Measurements from ENCODE around the gene DCTN4. TPM values are rescaled to one million over a fixed set of nuclear protein-coding genes. Genes with fewer than 3 reads are reported as not detected.

The DCTN4 gene
- total RNA-seq, 1 donor from 2014 or later = 92.1 TPM

DNA sequence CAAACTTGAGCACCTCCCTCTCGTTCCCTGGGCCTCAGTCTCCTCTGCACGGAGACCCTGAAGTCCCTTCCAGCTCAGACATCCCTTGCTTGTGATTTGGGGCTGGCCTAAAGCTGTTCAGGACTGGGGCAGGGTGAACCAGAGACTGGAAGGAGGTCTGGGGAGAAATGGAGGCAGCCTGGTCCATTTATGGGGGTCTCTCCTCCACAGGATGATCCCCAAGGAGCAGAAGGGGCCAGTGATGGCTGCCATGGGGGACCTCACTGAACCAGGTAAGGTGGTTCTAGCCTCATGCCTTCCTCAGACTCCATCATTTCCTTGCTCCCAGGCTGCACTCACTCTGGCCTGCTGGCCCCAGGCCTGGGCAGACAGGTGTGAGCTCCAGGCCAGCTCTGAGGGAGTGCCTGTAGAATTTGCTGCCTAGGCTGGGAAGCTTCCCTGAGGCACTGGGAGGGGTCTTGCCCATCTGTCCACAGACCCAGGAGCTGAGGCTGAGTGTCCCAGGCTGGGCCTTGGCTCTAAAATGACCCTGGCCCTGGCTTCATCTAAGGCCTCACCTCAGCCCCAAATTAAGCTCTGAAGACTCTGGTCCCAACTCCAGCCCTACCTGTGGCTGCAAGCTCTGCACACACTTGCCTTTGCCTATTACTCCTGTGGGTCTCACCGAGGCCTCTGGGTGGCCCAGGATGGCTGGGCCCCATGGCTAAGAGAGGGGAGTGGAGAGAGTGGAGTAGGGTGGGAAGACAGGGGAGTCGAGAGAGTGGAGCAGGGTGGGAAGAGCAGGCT, 95.9 kb downstream of the DCTN4 start:
- H3K4me1 Mint-ChIP-seq (ENCODE audit: low read depth, unreplicated experiment) = peaks cover 7% of the 10 kb centered on the region
- no peak for TF ChIP-seq CTCF (IDR thresholded peaks at IDR 0.05; ENCODE audit: partially characterized antibody, unreplicated experiment)
- no peak for DNase-seq
- no peaks in the 10 kb centered on the region for H3K36me3 Mint-ChIP-seq (ENCODE audit: unreplicated experiment)
- no peak overlapping the region for H3K27ac Mint-ChIP-seq (ENCODE audit: unreplicated experiment)
- H3K9me3 Mint-ChIP-seq (ENCODE audit: unreplicated experiment) = no peaks in the 10 kb centered on the region
- H3K4me3 Mint-ChIP-seq (ENCODE audit: unreplicated experiment) = no peak overlapping the region
- H3K27me3 Mint-ChIP-seq (ENCODE audit: unreplicated experiment) = peaks cover 7% of the 10 kb centered on the region

GRCh38 chr5:150661821-150662596, 96.8 kb downstream of the DCTN4 start:
- Mint-ChIP-seq H3K4me3 (ENCODE audit: unreplicated experiment) (no peak overlapping the region), H3K9me3 (ENCODE audit: unreplicated experiment) (no peaks in the 10 kb centered on the region), H3K36me3 (ENCODE audit: unreplicated experiment) (no peaks in the 10 kb centered on the region), H3K27me3 (ENCODE audit: unreplicated experiment) (peaks cover 9% of the 10 kb centered on the region), H3K4me1 (ENCODE audit: low read depth, unreplicated experiment) (peaks cover 15% of the 10 kb centered on the region), H3K27ac (ENCODE audit: unreplicated experiment) (no peak overlapping the region)
- TF ChIP-seq CTCF (IDR thresholded peaks at IDR 0.05; ENCODE audit: partially characterized antibody, unreplicated experiment) = no peak
- DNase-seq = no peak

- H3K36me3 Mint-ChIP-seq (ENCODE audit: unreplicated experiment) = no peaks in the 10 kb centered on the region
- no peak for TF ChIP-seq CTCF (IDR thresholded peaks at IDR 0.05; ENCODE audit: partially characterized antibody, unreplicated experiment)
- H3K4me3 Mint-ChIP-seq (ENCODE audit: unreplicated experiment) = no peak within 1 kb of the TSS
- no peak for DNase-seq
- no peaks in the 10 kb centered on the region for H3K9me3 Mint-ChIP-seq (ENCODE audit: unreplicated experiment)
- H3K27ac Mint-ChIP-seq (ENCODE audit: unreplicated experiment) = no peak within 1 kb of the TSS
- peaks cover 9% of the 10 kb centered on the region for H3K27me3 Mint-ChIP-seq (ENCODE audit: unreplicated experiment)
- peaks cover 15% of the 10 kb centered on the region for H3K4me1 Mint-ChIP-seq (ENCODE audit: low read depth, unreplicated experiment)
These were observed 97.7 kb downstream of the DCTN4 start, which contains the start of gene MYOZ3 for GRCh38 chr5:150661086-150661485. MYOZ3 (plus strand) TSS chr5:150661251; CDS start chr5:150662942, 1,691 bp downstream.

DNA sequence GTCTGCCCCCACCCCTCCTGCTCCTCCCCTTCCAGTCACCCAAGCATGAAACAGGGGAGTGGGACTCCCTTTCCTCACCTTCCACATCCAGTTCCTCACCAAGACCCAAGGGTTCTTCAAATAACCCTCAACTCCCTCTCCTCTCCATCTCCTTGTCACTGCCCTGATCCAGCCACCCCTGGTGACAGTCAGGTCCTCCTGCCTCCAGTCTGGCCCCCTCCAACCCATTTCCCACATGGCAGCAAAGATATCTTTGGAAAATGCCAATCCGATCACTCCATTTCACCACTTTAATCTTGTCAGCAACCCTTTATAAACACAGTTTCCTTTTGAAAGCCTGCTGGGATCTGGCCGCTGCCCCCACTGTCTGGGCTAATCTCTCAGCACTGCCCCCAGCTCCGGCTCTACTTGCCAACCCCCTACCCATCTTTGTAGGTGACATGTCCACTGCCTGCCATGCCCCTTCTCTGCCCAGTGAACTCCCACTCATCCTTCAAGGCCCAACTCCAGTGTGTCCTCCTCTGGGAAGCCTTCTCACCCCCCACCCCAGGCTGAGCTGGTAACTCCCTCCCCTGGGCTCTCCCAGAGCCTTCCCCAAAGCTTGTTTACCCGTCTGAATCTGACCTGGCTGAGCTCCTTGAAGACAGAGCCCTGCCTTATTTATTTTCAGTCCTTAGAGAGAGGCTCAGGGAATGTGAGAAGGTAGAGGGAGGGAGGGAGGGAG, 98.5 kb downstream of the DCTN4 start:
- H3K4me3 Mint-ChIP-seq (ENCODE audit: unreplicated experiment) = no peak overlapping the region
- DNase-seq = no peak

More for the DNA sequence above, 98.5 kb downstream of the DCTN4 start:
- no peak for TF ChIP-seq CTCF (IDR thresholded peaks at IDR 0.05; ENCODE audit: partially characterized antibody, unreplicated experiment)
- H3K9me3 Mint-ChIP-seq (ENCODE audit: unreplicated experiment) = peaks cover 2% of the 10 kb centered on the region
- no peaks in the 10 kb centered on the region for H3K36me3 Mint-ChIP-seq (ENCODE audit: unreplicated experiment)
- H3K27me3 Mint-ChIP-seq (ENCODE audit: unreplicated experiment) = peaks cover 9% of the 10 kb centered on the region
- peaks cover 15% of the 10 kb centered on the region for H3K4me1 Mint-ChIP-seq (ENCODE audit: low read depth, unreplicated experiment)
- no peak overlapping the region for H3K27ac Mint-ChIP-seq (ENCODE audit: unreplicated experiment)

Data from glutamatergic neuron (in vitro differentiated cells).